H9 (cell line): Measurements from ENCODE around the gene GSAP. TPM values are rescaled to one million over a fixed set of nuclear protein-coding genes. Genes with fewer than 3 reads are reported as not detected.

Experiments
- DNase-seq: peaks from one replicate; pipeline ENCODE4 v3.0.0-alpha.2; 2017
- H2AFZ ChIP-seq: one replicate; pipeline ENCODE4 v1.6.1; 2013; ENCODE audit warnings: mild to moderate bottlenecking, low read length, control low read depth, moderate library complexity
- H2AK5ac ChIP-seq: 2 replicates; pipeline ENCODE4 v1.6.1; 2013; ENCODE audit warnings: low read length, control low read depth, mixed read lengths; ENCODE audit not compliant: insufficient read length
- H2BK120ac ChIP-seq: one replicate; pipeline ENCODE4 v1.6.1; 2013; ENCODE audit warnings: low read depth, mild to moderate bottlenecking, low read length, control low read depth, inconsistent platforms; ENCODE audit not compliant: poor library complexity, severe bottlenecking
- H2BK12ac ChIP-seq: 2 replicates; pipeline ENCODE4 v1.6.1; 2013; ENCODE audit warnings: low read length, control low read depth, mixed read lengths, low read depth; ENCODE audit not compliant: insufficient read length
- H2BK15ac ChIP-seq: 2 replicates; pipeline ENCODE4 v1.6.1; 2013; ENCODE audit warnings: low read depth, low read length, control low read depth
- H2BK20ac ChIP-seq: one replicate; pipeline ENCODE4 v1.6.1; 2013; ENCODE audit warnings: low read depth, mild to moderate bottlenecking, low read length, control low read depth, inconsistent platforms; ENCODE audit not compliant: poor library complexity, severe bottlenecking
- H2BK5ac ChIP-seq: 2 replicates; pipeline ENCODE4 v1.6.1; 2013; ENCODE audit warnings: low read length, control low read depth, mixed read lengths; ENCODE audit not compliant: insufficient read length
- H3K14ac ChIP-seq: 2 replicates; pipeline ENCODE4 v1.6.1; 2013; ENCODE audit warnings: low read length, control low read depth; ENCODE audit not compliant: insufficient read depth
- H3K18ac ChIP-seq: 2 replicates; pipeline ENCODE4 v1.6.1; 2013; ENCODE audit warnings: low read depth, mild to moderate bottlenecking, mixed read lengths, low read length, control low read depth; ENCODE audit not compliant: insufficient read length
- H3K23ac ChIP-seq: 2 replicates; pipeline ENCODE4 v1.6.1; 2013; ENCODE audit warnings: low read length, control low read depth, mixed read lengths, low read depth; ENCODE audit not compliant: insufficient read length
- H3K23me2 ChIP-seq: 2 replicates; pipeline ENCODE4 v1.6.1; 2013; ENCODE audit warnings: low read depth, mild to moderate bottlenecking, mixed read lengths, low read length, control low read depth; ENCODE audit not compliant: insufficient read length, poor library complexity, severe bottlenecking
- H3K27ac ChIP-seq: 2 replicates; pipeline ENCODE4 v1.5.1; 2013; ENCODE audit warnings: low read length, control low read depth, mixed read lengths, low read depth; ENCODE audit not compliant: insufficient read length
- H3K27me3 ChIP-seq: 2 replicates; pipeline ENCODE4 v1.6.1; 2013; ENCODE audit warnings: low read length, control low read depth, inconsistent platforms; ENCODE audit not compliant: insufficient read depth
- H3K4ac ChIP-seq: 2 replicates; pipeline ENCODE4 v1.6.1; 2013; ENCODE audit warnings: low read depth, mild to moderate bottlenecking, control low read depth, inconsistent platforms, low read length, moderate library complexity
- H3K4me1 ChIP-seq: 2 replicates; pipeline ENCODE4 v1.6.1; 2013; ENCODE audit warnings: low read length, control low read depth, inconsistent platforms; ENCODE audit not compliant: insufficient read depth
- H3K4me2 ChIP-seq: 2 replicates; pipeline ENCODE4 v1.6.1; 2013; ENCODE audit warnings: low read length, control low read depth, mixed read lengths; ENCODE audit not compliant: insufficient read length, insufficient read depth
- H3K56ac ChIP-seq: 2 replicates; pipeline ENCODE4 v1.6.1; 2013; ENCODE audit warnings: low read depth, mild to moderate bottlenecking, mixed read lengths, low read length, control low read depth; ENCODE audit not compliant: insufficient read length
- H3K79me1 ChIP-seq: 2 replicates; pipeline ENCODE4 v1.6.1; 2013; ENCODE audit warnings: low read depth, mild to moderate bottlenecking, moderate library complexity, low read length, control low read depth, inconsistent platforms; ENCODE audit not compliant: insufficient read depth, poor library complexity, severe bottlenecking
- H3K79me2 ChIP-seq: 2 replicates; pipeline ENCODE4 v1.6.1; 2013; ENCODE audit warnings: low read length, control low read depth, inconsistent platforms; ENCODE audit not compliant: insufficient read depth
- H3K9ac ChIP-seq: 2 replicates; pipeline ENCODE4 v1.6.1; 2013; ENCODE audit warnings: low read length, control low read depth, mixed read lengths; ENCODE audit not compliant: insufficient read length; ENCODE audit errors: extremely low read depth
- H3K9me3 ChIP-seq: one replicate; pipeline ENCODE4 v1.6.1; 2013; ENCODE audit warnings: low read depth, low read length, inconsistent platforms; ENCODE audit not compliant: control insufficient read depth
- H3T11ph ChIP-seq: one replicate; pipeline ENCODE4 v1.6.1; 2013; ENCODE audit warnings: mild to moderate bottlenecking, low read length, control low read depth, inconsistent platforms
- H4K20me1 ChIP-seq: one replicate; pipeline ENCODE4 v1.6.1; 2013; ENCODE audit not compliant: control insufficient read depth, insufficient read length, insufficient read depth
- H4K5ac ChIP-seq: 2 replicates; pipeline ENCODE4 v1.6.1; 2013; ENCODE audit warnings: low read depth, mild to moderate bottlenecking, mixed read lengths, low read length, control low read depth; ENCODE audit not compliant: insufficient read length
- H4K8ac ChIP-seq: replicated peaks from 2 replicates; pipeline ENCODE4 v1.6.1; 2013; ENCODE audit warnings: low read length, control low read depth, mixed read lengths, low read depth; ENCODE audit not compliant: insufficient read length
- H4K91ac ChIP-seq: 2 replicates; pipeline ENCODE4 v1.6.1; 2013; ENCODE audit warnings: low read depth, mild to moderate bottlenecking, moderate library complexity, mixed read lengths, low read length, control low read depth; ENCODE audit not compliant: insufficient read length
- H3K27ac Mint-ChIP-seq, 3 experiments: 2 replicates in 2 of 3; 3 replicates in 1 of 3; pipeline ENCODE4 v1.8.0; 2020 to 2021; ENCODE audit warnings: mixed read lengths in 3 of 3, mild to moderate bottlenecking in 1 of 3, moderate library complexity in 1 of 3
- H3K27me3 Mint-ChIP-seq: 2 replicates; pipeline ENCODE4 v1.8.0; 2021; ENCODE audit warnings: low read depth, mild to moderate bottlenecking, moderate library complexity, mixed read lengths
- H3K36me3 Mint-ChIP-seq, 3 experiments: 2 replicates in 2 of 3; 3 replicates in 1 of 3; pipeline ENCODE4 v1.8.0; 2020 to 2021; ENCODE audit warnings: low read depth in 3 of 3, mixed read lengths in 3 of 3; ENCODE audit not compliant: insufficient read depth in 1 of 3
- H3K4me1 Mint-ChIP-seq, 2 experiments: 2 replicates each; pipeline ENCODE4 v1.8.0; 2020; ENCODE audit warnings: mixed read lengths in 2 of 2
- H3K4me3 Mint-ChIP-seq, 2 experiments: 2 replicates in 1 of 2; 3 replicates in 1 of 2; pipeline ENCODE4 v1.8.0; 2020 to 2021; ENCODE audit warnings: mild to moderate bottlenecking in 2 of 2, mixed read lengths in 2 of 2, moderate library complexity in 1 of 2
- H3K9me3 Mint-ChIP-seq, 2 experiments: 2 replicates in 1 of 2; 3 replicates in 1 of 2; pipeline ENCODE4 v1.8.0; 2020; ENCODE audit warnings: mild to moderate bottlenecking in 2 of 2, mixed read lengths in 2 of 2, moderate library complexity in 1 of 2
- CTCF ChIP-seq: fragments of 200-600 bp; sonication (generic); conservative IDR thresholded peaks from 3 replicates; pipeline ENCODE4 v1.8.0; 2021; ENCODE audit warnings: antibody characterized with exemption, mild to moderate bottlenecking
- WGBS: extraction: QIAGEN DNeasy Blood & Tissue Kit; methylation state at CpG from one replicate; pipeline ENCODE4 v1.1.7; 2013; ENCODE audit warnings: missing lambda C conversion rate, low lambda C conversion rate, mixed read lengths; ENCODE audit not compliant: insufficient read length; ENCODE audit errors: extremely low coverage; 5-methylcytosine and 5-hydroxymethylcytosine counted together
- total RNA-seq: library from RNA; stranded (reverse); gene quantifications from 2 replicates; pipeline ENCODE4 v1.2.1, GENCODE V29; 2021

The GSAP gene
- total RNA-seq, 1 experiment from 2014 or later, result 1.9 TPM

- Histone ChIP-seq H3K27ac (no peak overlapping the region), H3K4ac (no peak overlapping the region), H4K5ac (no peak overlapping the region), H3K9ac (no peak overlapping the region), H3K14ac (no peak overlapping the region), H3K4me1 (no peaks in the 10 kb centered on the region), H3K18ac (no peak overlapping the region), H3K27me3 (no peaks in the 10 kb centered on the region), H4K8ac (no peak overlapping the region), H2BK12ac (no peak overlapping the region), H4K20me1 (no peaks in the 10 kb centered on the region), H3K23ac (no peak overlapping the region), H3T11ph (no peak overlapping the region), H3K23me2 (no peaks in the 10 kb centered on the region), H2BK120ac (no peak overlapping the region), H2AK5ac (no peak overlapping the region), H3K4me2 (no peak overlapping the region), H2BK20ac (no peak overlapping the region), H4K91ac (no peak overlapping the region), H3K56ac (no peak overlapping the region), H3K79me2 (no peaks in the 10 kb centered on the region), H2BK5ac (no peak overlapping the region), H3K79me1 (no peaks in the 10 kb centered on the region), H3K9me3 (no peaks in the 10 kb centered on the region), H2BK15ac (no peak overlapping the region), H2AFZ (no peak overlapping the region)
- no peaks in the 10 kb centered on the region; the same call in 1 of the 2 replicates for H3K27me3 Mint-ChIP-seq
- H3K9me3 Mint-ChIP-seq, result peaks cover 0 to 2% of the 10 kb centered on the region in 2 experiments; a peak in 1 of 5 replicates
- no peaks in the 10 kb centered on the region for H3K36me3 Mint-ChIP-seq
- DNase-seq, result no peak
- no peak for TF ChIP-seq CTCF
- H3K4me1 Mint-ChIP-seq, result no peaks in the 10 kb centered on the region
- H3K27ac Mint-ChIP-seq, result no peak overlapping the region
- H3K4me3 Mint-ChIP-seq, result no peak overlapping the region
- WGBS, result no CpG with 5 or more reads among the region's 2 CpGs
Observed at GRCh38 chr7:77284616-77285015, 131.5 kb downstream of the GSAP start.
